ENCODE results near the gene RNF138. TPM values are rescaled to one million over a fixed set of nuclear protein-coding genes. Genes with fewer than 3 reads are reported as not detected.
"Not testable (repeated sequence)": the region's sequence is repeated elsewhere in the genome, so short reads cannot be mapped to it uniquely, and the experiment has no call there.

RNF138 gene
- total RNA-seq, 2 experiments from 2014 or later = 84.2 to 94.3 TPM

GRCh38 chr18:32176745-32177144 is 85.1 kb downstream of the RNF138 start:
- ATAC-seq; CTCF ChIA-PET; H3K27me3 Mint-ChIP-seq (ENCODE audit: low read depth); H3K4me1 Mint-ChIP-seq (ENCODE audit: low read depth); H3K4me3 Mint-ChIP-seq; POLR2A ChIA-PET; H3K9me3 Mint-ChIP-seq (ENCODE audit: insufficient read depth); DNase-seq; H3K36me3 Mint-ChIP-seq (ENCODE audit: low read depth); H3K27ac Mint-ChIP-seq: not testable (repeated sequence)

- H3K4me3 Mint-ChIP-seq = no peak overlapping the region
- DNase-seq (no peak), ATAC-seq (no peak)
- H3K36me3 Mint-ChIP-seq (ENCODE audit: low read depth) = no peaks in the 10 kb centered on the region
- H3K27ac Mint-ChIP-seq = no peak overlapping the region
- ChIA-PET CTCF (interaction anchor here (0.6 kb wide), 1 partner anchor 20 kb away, joined by 3 read pairs; no protein-coding TSS in a partner anchor), POLR2A (no interaction called here)
- no peaks in the 10 kb centered on the region for H3K27me3 Mint-ChIP-seq (ENCODE audit: low read depth)
- no peaks in the 10 kb centered on the region for H3K4me1 Mint-ChIP-seq (ENCODE audit: low read depth)
- no peaks in the 10 kb centered on the region for H3K9me3 Mint-ChIP-seq (ENCODE audit: insufficient read depth)
These were observed 85.9 kb downstream of the RNF138 start for GRCh38 chr18:32177530-32177929.

Other genes starting within 250 kb of the RNF138 start
- 10 to 100 TPM; 41.5 to 42.1 TPM for gene TRAPPC8, start 148.7 kb upstream of the RNF138 start, total RNA-seq
- gene RNF125, start 73.0 kb upstream of the RNF138 start, total RNA-seq = 10 to 100 TPM; 26.5 to 27.9 TPM
- gene MEP1B, start 98.2 kb downstream of the RNF138 start, total RNA-seq = not detected